BE2C (cell line): ENCODE results near the gene BTRC.

Experiments
- DNase-seq: peaks from one replicate; pipeline ENCODE4 v3.0.0-alpha.2; 2020
- H3K27me3 ChIP-seq: fragments of 250-450 bp; sonication (Bioruptor Pico); 2 replicates; pipeline ENCODE4 v1.5.1; 2020; ENCODE audit warnings: mild to moderate bottlenecking
- H3K36me3 ChIP-seq: fragments of 250-450 bp; sonication (Bioruptor Pico); 2 replicates; pipeline ENCODE4 v1.5.1; 2020; ENCODE audit warnings: mild to moderate bottlenecking
- H3K4me1 ChIP-seq: fragments of 250-450 bp; sonication (Bioruptor Pico); 2 replicates; pipeline ENCODE4 v1.5.1; 2020
- H3K4me3 ChIP-seq: 2 replicates; pipeline ENCODE4 v1.5.1; 2011; ENCODE audit warnings: low read depth, low read length
- H3K9me3 ChIP-seq: fragments of 250-450 bp; sonication (Bioruptor Pico); 2 replicates; pipeline ENCODE4 v1.5.1; 2020
- TF ChIP-seq, protein P1 (sequence below): IDR thresholded peaks from 2 replicates; pipeline ENCODE4 v1.5.1; 2012; ENCODE audit warnings: mild to moderate bottlenecking, low read depth, low read length

Gene BTRC

DNA sequence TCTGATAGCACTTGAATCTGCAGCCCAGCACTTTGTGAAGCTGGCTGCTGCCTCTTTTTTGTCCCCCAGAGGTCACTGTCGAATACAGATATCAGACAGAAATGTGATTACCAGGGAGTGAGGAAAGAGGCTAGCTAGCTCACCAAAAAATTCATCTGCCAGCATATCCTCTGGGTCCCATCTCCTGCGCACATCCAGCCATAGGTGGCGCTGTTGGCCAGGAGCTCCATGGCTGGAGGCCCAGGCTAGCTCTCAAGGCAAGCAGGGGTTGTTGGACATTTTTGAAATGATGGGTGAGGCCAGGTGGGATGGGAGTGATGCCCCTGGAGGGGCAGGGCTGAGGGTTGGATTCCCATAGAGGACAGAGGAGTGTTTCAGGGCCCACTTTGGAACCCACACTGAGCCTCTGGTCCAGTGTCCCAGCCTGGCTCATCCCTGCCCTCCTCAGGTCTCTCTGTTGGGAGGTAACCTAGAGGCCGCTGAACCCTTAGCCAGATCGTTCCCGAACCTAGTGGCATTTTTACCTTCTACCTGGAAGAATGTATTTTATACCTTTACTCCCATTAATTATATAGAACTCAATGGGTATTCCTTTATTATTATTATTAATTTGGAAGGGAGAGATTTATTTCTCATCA, 248.9 kb downstream of the BTRC start:
- TF ChIP-seq, protein P1, sequence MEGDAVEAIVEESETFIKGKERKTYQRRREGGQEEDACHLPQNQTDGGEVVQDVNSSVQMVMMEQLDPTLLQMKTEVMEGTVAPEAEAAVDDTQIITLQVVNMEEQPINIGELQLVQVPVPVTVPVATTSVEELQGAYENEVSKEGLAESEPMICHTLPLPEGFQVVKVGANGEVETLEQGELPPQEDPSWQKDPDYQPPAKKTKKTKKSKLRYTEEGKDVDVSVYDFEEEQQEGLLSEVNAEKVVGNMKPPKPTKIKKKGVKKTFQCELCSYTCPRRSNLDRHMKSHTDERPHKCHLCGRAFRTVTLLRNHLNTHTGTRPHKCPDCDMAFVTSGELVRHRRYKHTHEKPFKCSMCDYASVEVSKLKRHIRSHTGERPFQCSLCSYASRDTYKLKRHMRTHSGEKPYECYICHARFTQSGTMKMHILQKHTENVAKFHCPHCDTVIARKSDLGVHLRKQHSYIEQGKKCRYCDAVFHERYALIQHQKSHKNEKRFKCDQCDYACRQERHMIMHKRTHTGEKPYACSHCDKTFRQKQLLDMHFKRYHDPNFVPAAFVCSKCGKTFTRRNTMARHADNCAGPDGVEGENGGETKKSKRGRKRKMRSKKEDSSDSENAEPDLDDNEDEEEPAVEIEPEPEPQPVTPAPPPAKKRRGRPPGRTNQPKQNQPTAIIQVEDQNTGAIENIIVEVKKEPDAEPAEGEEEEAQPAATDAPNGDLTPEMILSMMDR = peak; percentile 99
- H3K36me3 ChIP-seq = no peaks in the 10 kb centered on the region
- H3K4me3 ChIP-seq = no peak overlapping the region
- no peaks in the 10 kb centered on the region for H3K4me1 ChIP-seq
- peak; percentile 87 for DNase-seq
- H3K9me3 ChIP-seq = no peaks in the 10 kb centered on the region
- H3K27me3 ChIP-seq = no peaks in the 10 kb centered on the region
